Measurements from ENCODE around the gene GNA14.
"Not testable (repeated sequence)": the region's sequence is repeated elsewhere in the genome, so short reads cannot be mapped to it uniquely, and the experiment has no call there.

DNA sequence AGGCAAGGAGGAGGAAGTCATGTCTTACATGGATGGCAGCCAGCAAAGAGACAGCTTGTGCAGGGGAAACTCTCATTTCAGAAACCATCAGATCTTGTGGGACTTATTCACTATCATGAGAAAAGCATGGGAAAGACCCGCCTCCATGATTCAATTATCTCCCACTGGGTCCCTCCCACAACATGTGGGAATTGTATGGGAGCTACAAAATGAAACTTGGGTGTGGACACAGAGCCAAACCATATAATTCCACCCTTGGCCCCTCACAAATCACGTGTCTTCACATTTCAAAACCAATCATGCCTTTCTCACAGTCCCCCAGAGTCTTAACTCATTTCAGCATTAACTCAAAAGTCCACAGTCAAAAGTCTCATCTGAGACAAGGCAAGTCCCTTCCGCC is 42.0 kb upstream of the GNA14 start:
- TF ChIP-seq, protein P1, sequence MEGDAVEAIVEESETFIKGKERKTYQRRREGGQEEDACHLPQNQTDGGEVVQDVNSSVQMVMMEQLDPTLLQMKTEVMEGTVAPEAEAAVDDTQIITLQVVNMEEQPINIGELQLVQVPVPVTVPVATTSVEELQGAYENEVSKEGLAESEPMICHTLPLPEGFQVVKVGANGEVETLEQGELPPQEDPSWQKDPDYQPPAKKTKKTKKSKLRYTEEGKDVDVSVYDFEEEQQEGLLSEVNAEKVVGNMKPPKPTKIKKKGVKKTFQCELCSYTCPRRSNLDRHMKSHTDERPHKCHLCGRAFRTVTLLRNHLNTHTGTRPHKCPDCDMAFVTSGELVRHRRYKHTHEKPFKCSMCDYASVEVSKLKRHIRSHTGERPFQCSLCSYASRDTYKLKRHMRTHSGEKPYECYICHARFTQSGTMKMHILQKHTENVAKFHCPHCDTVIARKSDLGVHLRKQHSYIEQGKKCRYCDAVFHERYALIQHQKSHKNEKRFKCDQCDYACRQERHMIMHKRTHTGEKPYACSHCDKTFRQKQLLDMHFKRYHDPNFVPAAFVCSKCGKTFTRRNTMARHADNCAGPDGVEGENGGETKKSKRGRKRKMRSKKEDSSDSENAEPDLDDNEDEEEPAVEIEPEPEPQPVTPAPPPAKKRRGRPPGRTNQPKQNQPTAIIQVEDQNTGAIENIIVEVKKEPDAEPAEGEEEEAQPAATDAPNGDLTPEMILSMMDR (IDR thresholded peaks at IDR 0.05) = not testable (repeated sequence)
- TF ChIP-seq TCF7L2 (IDR thresholded peaks at IDR 0.05; ENCODE audit: low read depth, low read length) = not testable (repeated sequence)

Measured in Panc1 (cell line).